ENCODE results near the gene KRTAP10-6.
"Not testable (repeated sequence)": the region's sequence is repeated elsewhere in the genome, so short reads cannot be mapped to it uniquely, and the experiment has no call there.

Gene KRTAP10-6

DNA sequence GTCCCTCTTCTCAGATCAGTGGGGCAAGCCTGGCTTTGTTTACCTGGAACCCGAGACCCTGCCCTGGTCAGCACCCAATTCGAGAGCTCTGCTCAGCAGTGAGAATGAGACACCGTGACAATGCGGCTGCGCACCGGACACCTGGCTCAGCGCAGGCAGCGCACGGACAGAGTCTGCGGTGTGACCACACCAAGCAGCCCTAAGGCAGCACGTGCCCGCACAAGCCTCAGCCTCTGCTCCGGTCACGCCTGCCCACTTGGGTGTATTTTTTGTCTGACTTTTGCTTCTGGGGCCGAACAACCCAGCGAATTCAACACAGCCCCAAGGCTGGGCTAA lies 24.3 kb upstream of the KRTAP10-6 start:
- no peak for DNase-seq

DNA sequence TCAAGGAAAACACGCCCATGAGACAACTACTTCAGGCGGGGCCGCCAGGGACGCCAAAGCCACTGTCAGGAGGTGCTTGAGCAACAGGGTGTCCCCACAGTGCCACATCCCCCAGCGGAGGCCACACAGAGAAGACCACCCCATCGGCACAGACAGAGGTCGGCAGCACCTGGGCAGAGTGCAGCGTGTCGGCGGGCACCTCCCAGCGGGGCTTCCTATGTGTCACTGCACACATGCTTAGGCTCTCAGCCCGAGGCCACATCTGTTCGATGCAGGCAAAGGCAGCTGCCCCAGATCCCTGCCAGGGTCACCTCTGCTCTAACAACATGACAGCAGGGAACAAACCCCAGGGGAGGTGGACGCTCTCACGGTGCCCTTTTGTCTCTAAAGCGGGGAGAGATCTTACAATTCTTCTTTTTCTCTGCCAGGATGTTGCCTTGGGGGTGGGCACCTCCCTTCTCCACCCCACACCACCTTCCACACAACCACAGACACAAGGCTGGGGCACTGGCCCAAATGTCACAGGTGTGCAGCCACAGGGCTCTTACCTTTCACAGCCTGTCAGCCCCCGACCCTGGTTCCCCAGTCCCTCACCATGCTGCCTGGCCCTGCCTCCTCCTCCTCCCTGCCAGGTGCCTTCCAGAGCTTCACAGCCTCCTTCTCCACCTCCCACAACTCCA lies 23.7 kb upstream of the KRTAP10-6 start:
- DNase-seq, result no peak

DNA sequence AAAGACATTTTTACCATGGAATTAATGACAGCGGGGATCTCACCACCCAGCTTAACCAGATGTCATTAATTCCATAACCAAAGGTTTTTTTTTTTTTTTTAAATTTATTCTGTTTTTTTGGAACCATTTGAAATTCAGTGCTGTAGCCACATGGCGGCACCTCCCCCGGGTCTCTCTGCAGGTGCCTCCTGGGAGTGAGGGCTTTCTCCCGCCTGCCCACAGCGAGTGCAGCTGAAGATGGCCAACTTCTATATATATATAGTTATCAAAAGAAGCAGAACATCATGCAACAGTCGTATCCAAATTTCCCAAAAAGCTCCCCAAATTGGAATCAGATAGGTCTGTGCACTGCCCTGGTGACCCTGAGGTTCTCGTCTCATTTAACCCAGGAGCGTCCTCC lies 23.2 kb upstream of the KRTAP10-6 start:
- DNase-seq, result no peak

DNA sequence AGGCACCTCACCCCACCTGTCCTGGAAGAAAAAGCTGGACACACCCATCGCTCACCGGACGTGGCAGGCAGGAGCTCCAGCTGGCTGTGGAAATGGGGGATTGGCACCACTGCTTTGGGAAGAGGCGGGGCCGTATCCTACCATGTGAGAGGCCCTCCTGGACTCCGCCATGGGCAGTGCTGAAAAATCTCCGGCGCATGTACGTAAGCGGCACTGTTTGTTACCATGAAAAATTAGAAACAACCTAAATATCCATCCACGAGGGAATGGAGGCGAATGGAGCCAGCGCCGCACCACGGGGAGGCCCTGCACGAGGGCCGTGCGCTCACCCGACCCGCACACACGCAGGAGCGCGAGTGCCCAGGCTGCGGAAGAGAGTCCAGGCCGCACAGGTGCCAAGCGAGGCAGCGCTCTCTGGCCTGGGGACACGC lies 22.7 kb upstream of the KRTAP10-6 start:
- DNase-seq, result no peak

DNA sequence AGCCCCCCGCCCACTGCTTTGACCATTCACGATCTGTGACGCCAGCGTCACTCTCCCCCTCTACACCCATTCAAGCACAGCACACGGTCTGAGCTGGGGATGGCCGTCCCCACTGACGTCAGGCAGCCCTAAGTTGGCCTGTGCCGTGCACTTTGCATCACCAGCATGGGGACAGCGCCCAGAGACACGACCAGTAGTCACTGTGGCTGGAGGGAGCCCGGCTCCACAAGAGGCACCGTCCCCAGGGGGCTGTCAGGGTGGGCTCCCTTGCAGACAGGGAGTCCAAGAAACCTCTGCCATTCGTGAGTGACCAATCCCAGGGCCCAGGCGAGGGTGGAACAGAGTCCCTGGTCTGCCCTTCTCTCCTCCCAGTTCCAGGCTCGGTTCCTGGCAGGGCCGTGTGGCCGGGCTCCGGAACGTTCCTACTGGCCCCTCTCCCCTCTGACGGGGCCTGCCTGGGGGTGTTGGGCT lies 21.9 kb upstream of the KRTAP10-6 start:
- DNase-seq, result no peak

DNA sequence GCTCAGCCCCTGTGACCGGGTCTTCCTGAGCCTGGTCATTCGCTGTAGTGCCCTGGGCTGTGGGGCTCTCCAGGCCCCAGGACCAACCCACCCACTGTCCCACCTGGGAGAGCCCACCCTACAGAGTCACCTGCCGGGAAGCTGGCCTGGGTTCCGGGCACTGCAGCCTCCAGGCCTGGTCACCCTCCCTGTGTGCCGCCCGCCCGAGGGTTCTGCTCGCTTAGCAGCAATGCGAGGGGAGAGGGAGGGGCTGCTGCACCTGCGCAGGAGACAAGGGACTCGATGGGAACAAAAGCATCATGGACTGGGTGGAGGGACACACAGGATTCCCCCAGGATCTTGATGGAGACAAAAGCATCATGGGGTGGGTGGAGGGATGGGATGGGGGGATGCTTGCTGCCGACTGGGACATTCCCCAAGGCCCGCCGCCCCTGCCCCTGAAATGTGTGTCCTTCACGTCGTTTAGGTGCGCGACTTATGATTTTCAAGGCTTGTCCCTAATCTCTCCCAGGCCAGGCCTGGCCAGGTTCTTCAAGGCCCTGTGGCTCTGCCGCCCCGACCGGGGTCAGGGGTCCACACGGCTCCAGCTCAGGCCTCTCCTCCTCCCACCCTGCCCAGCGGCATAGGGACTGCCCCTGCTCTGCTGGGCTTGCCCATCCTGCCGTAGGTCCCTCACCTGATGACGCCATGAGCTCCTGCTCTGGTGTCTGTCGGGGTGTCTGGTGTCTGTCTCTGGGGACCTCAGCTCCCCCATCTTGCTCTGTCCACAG lies 21.3 kb upstream of the KRTAP10-6 start:
- DNase-seq, result no peak

DNA sequence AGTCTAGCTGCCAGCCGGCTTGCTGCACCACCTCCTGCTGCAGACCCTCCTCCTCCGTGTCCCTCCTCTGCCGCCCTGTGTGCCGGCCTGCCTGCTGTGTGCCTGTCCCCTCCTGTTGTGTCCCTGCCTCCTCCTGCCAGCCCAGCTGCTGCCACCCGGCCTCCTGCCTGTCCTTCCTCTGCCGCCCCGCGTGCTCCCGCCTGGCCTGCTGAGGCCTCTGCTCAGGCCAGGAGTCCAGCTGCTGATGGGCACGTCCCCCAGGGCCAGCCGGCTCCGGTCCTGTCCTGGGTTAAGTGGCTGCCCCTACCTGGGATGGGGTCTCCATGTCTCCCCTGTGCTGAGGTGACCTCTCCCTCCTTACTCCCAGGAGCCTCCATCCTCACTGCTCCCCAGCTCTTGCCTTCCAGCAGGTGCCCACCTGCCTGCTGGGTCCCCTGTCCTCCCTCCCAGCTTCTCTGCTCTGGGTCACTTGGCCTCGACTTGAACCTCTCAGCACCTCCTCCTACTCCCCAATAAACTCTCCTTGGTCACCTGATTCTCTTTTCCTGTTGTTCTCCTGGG lies 20.4 kb upstream of the KRTAP10-6 start:
- DNase-seq, result no peak

DNA sequence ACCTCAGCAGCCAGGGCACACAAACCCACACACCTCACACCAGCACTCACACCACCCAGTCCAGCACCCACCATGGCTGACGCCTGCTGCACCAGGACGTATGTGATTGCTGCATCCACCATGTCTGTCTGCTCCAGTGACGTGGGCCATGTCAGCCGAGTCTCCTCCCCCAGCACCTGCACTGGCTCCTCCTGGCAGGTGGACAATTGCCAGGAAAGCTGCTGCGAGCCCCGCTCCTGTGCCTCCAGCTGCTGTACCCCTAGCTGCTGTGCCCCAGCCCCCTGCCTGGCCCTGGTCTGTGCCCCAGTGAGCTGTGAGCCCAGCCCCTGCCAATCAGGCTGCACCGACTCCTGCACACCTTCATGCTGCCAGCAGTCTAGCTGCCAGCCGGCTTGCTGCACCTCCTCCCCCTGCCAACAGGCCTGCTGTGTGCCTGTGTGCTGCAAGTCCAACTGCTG lies 19.8 kb upstream of the KRTAP10-6 start, which contains the start of gene KRTAP10-8:
Gene KRTAP10-8 (plus strand): TSS at position 51 of the 458 bp plus-strand sequence. CDS start 22 bp downstream, at position 73.
- DNase-seq, result no peak

DNA sequence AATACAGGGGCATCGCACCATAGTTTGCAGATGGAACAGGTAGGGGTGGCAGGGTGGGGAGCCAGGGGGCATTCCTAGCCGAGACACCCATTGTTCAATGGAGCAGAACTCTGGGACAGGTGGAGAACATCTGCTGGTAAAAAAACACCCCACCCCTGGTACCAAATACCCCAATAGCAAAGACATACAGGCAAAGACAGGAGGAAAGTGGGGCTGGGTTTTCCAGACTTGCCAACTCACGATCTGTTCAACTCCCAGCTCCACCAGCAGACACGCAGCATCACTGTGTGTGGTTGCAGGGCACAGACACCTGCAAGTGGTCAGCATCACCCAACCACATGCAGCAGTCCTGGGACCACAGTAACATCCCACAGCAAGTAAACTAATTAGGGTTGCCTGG lies 19.2 kb upstream of the KRTAP10-6 start:
- DNase-seq, result no peak

DNA sequence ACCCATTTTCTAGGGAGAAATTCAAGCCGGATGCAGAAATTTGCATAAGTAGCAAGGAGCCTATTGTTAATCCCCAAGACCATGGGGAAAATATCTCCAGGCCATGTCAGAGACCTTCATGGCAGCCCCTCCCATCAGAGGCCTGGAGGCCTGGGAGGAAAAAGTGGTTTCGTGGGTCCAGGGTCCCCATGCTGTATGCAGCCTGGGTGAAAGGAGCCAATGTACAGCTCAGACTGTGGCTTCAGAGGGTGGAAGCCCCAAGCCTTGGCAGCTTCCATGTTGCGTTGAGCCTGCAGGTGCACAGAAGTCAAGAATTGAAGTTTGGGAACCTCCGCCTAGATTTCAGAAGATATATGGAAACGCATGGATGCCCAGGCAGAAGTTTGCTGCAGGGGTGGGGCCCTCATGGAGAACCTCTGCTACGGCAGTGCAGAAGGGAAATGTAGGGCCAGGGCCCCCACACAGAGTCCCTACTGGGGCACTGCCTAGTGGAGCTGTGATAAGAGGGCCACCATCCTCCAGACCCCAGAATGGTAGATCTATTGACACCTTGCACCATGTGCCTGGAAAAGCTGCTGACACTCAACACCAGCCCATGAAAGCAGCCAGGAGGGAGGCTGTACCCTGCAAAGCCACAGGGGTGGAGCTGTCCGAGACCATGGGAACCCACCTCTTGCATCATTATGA lies 18.0 kb upstream of the KRTAP10-6 start:
- DNase-seq, result not testable (repeated sequence)

DNA sequence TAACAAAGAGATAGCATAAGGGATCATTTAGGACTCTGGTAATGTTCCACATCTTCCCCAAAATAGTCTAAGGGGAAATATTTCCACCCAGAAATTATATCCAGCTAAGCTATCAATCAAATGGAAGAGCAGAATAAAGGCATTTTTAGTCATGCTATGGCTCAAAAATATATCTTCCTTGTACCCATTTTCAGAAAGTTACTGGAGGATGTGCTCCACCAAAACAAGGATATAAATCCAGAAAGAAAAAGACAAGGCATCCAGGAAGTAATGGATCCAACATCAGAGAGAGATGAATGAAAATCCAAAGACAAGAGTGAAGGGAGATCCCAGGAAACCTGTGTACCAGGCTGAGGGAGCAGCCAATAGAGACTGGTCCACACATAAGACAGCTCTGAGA lies 16.9 kb upstream of the KRTAP10-6 start:
- no peak for DNase-seq

DNA sequence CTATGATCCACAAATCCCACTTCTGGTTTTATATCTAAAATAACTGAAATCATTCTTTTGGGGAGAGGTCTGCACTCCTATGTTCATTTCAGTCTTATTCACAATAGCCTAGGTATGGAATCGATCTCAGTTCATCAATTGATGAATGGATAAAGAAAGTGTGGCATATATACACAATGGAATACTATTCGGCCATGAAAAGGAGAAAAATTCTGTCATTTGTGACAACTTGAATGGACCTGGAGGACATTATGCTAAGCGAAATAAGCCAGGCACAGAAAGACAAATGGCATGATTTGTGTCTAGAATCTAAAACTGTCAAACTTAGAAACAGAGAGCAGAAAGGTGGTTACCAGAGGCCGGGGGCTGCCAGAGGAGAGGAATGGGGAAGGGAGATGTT lies 14.2 kb upstream of the KRTAP10-6 start:
- no peak for DNase-seq

DNA sequence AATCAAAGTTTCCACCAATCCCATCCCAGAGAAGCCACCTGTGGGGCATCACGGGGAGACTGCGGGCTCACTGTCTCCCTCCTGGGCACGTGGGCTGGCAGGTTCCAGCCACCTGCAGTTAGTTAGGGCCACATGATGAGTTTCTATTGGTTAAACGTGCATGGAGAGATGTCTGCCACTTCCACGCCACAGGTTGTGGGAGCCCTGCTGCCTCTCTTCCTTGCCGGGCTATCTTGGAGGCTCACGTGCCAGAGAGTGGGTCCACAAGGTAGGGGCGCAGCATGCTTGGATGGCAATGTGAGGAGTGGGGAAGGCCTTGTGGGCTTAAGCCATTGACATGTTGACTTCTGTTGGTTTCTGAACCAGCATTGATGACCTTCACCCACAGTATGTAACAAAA lies 11.6 kb upstream of the KRTAP10-6 start:
- DNase-seq, result no peak

DNA sequence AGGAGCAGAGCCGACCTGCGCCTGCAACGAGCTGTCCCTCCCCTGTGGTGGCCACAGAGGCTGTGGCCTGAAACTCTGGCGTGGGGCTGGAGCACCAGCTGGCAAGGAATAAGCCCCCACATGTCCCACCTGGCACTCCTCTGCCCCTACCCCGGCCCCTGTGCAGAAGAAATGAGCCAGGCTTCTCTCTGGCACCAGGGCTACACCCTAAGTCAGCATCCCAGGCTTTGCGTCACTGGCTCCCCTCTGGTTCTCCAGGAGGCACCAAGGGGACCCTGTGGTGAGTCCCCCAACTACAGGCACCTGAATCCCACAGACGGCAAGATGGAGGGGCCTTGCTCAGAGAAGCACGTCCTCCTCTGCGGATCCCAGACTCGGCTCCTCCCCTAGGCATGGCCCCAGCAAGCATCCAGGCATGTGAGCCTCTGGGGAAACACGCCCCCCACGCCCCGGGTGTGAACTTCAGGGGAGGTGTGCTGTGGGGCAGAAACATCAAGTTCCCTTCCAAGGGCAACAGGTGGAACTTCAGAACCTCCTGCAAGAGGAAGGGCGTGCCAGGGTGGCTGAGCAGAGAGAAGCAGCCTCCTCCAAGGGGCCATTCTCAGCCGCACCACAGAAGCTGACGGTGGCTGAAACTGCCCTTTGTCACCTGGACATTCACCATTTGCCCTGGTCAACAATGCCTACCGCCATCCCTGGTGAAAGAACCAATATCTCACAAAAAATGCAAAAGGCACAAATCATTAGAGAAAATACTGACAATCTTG lies 11.0 kb upstream of the KRTAP10-6 start:
- no peak for DNase-seq

DNA sequence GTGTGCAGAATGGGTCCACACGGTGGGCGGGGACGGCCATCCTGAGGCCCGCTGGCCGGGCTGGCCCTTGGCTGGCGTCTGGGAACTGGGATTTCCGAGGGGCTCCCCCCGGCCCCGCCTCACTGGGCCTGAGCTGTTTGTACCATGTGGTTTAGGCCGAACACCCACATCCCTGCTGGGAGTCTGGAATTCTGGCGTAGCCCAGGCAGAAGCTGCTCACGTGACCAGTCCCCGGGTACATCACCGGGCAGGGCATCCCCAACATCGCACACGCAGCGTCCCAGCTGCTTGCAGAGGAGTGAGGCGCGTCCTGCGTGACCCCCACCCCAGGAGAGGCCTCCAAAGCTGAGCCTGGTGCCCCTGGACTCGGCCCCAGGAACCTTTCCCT lies 10.2 kb upstream of the KRTAP10-6 start:
- no peak for DNase-seq

DNA sequence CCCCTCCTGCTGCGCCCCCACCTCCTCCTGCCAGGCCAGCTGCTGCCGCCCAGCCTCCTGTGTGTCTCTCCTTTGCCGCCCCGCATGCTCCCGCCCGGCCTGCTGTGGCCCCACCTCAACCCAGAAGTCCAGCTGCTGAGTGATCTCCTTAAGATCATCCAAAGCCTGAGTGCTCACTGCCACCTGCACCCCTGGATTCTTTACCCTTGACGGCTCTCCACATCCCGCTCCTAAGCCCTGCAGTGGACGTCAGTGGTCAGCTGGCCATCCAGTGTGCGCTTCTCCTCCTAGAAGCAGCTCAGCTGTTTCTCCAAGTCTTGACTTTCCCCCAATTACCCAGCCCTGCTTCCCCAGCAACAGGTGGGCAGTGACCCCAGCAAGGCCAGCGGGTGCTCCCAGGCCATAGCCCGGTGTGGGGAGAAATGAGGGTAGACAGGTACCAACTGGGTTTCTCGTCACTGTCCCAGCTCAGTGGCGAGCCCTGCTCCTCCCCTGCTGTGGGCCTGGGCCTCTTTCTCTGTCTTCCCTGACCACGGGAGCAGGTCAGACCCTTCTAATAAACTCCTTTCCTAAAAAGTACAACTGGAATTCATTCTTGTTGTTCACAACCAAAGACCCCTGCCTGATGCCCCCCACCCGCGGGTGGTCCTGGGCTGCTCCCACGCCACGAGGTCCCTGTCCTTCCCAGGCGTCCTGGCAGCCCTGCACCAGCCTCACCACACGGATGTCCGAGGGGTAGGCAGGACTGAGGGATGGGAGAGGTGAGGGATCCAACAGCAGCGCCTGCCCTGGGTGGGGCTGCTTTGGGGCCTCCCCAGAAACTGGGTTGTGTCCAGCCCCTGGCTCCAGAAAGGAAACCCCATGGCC lies 9.5 kb upstream of the KRTAP10-6 start:
- no peak for DNase-seq

DNA sequence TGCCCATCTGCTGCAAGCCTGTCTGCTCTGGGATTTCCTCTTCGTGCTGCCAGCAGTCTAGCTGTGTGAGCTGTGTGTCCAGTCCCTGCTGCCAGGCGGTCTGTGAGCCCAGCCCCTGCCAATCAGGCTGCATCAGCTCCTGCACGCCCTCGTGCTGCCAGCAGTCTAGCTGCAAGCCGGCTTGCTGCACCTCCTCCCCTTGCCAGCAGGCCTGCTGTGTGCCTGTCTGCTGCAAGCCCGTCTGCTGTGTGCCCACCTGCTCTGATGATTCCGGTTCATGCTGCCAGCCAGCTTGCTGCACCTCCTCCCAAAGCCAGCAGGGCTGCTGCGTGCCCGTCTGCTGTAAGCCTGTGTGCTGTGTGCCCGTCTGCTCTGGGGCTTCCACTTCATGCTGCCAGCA lies 8.8 kb upstream of the KRTAP10-6 start:
- not testable (repeated sequence) for DNase-seq

DNA sequence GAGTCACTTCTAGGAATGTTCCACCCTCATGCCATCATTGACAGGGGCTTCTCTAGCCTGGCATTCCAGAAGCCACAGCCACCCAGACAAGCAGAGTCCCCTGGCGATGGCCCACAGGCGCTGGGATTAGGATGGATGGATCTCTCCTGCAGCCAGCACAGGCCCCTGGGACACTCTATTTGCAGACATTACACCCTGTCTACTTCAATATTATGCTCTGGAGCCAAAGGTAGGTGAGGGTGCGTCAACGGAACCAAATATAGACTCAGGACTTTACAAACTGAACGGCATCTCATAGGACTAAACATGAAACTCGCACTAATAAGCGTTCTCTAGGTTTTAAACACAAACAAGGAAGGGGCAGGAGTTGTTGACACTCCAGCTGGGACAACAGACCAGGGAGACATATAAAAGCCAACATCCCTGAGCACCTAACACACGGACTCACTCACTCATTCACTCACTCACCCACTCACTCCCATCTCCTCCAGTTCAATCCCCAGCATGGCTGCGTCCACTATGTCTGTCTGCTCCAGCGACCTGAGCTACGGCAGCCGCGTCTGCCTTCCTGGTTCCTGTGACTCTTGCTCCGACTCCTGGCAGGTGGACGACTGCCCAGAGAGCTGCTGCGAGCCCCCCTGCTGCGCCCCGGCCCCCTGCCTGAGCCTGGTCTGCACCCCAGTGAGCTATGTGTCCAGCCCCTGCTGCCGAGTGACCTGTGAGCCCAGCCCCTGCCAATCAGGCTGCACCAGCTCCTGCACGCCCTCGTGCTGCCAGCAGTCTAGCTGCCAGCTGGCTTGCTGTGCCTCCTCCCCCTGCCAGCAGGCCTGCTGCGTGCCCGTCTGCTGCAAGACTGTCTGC lies 8.0 kb upstream of the KRTAP10-6 start, which contains the start of gene KRTAP10-7:
Gene KRTAP10-7 (plus strand): TSS at position 480 of the 861 bp plus-strand sequence. CDS start 25 bp downstream, at position 505.
- DNase-seq, result not testable (repeated sequence)

DNA sequence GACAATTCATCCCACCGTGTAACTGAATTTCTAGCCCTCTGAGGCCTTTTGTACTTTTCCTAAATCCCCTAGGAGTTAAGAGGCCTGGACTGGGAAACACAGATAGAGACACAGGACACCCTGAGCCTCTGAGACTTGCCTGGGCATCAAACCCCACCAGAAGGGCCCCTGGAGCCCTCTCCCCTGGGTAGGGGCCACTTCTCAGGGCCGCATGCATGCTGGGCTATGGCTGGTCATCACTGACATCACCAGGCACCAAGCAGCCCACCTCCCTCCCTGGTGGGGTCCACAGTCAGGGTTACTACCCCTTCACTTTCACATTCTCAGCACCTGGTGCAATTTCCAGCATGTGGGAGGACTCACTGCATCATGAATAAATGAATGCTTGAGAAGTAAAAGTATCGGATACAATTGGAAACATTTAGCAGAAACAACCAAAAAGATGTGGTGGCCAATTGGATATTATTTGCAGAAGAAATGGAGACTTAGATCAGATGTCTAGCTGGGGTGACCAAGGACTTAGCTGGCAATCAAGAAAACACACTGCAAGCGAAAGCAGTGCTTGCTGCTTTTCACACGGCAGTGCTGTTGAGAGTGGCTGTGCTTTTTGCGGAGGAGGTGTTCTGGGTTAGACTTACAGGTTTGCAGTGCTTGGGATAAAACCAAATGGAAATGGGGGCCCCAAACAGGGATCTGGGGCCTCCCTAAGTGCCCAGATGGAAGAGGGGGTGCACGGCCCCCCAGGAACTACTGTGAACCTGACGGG lies 7.1 kb upstream of the KRTAP10-6 start:
- no peak for DNase-seq

DNA sequence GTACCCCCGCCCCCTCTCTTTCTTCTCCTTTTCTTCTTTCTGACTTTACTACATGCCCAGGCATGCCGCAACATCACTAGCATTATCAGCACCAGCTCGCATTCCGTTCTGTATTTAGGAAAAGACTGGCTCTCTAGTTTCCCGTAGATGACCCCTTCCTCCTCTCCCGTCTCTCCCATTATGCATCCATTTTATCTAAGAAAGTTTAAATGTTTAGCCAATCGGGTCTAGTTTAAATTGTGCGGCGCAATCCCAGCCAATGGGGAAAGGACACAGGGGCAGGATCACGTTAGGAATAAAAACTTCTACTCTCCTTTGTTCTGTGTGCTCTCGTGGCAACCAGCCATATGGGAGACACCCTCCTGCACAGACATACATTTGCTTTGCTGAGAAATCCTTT lies 5.8 kb upstream of the KRTAP10-6 start:
- no peak for DNase-seq
